Activated T-cell treated with anti-CD3 and anti-CD28 coated beads, Interleukin-2, amount 50 U/mL, for 48 hours (primary cell): ENCODE measurements around the gene DIAPH2.
"Not testable (repeated sequence)": the region's sequence is repeated elsewhere in the genome, so short reads cannot be mapped to it uniquely, and the experiment has no call there.

ENCODE experiments used
- DNase-seq, 2 experiments: peaks; one replicate each; pipeline ENCODE4 v3.0.0-alpha.2; 2020

The DIAPH2 gene

GRCh38 chrX:96834137-96834536, 149.5 kb downstream of the DIAPH2 start:
- DNase-seq, result no peak

GRCh38 chrX:96835660-96836289, 151.1 kb downstream of the DIAPH2 start:
- DNase-seq, result no peak

- no peak for DNase-seq
Measured at GRCh38 chrX:96837808-96838207, 153.2 kb downstream of the DIAPH2 start.

DNA sequence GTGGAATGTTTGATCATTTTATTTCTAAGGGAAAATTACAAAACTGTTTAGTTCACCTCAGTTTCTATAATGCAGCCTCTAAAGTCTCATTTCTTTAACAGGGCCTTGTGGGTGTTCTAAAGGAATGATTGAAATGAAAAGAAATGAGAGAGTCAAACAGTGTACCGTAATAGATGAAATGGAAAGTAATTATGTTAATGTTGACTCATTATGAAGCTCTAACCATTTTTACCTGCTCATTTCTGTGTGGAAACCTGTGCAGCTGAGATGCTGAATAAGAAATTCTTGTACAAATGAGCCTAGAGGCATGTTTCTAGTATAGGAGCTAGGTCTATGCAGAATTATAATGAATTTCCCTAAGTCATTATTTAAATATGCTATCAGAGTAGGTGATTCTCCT, 153.9 kb downstream of the DIAPH2 start:
- no peak for DNase-seq

DNA sequence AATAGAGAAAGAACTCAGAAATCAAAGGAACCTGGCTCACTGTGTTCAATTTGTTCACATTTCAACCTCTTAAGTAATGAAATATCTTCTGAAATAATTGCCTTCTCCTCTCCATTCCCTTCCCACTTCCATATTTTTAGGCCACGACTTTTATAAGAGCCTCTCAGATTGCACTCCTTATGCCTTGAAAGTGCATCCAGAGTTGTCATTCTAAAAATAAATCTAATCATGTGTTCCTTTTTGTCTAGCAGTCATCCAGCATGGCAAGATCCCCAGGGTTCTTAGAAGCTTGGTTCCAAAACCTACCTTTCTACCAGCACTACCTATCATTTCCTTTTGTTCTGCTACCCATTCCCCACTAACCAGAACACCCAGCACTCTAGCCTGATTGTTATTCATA, 156.7 kb downstream of the DIAPH2 start:
- no peak for DNase-seq

DNA sequence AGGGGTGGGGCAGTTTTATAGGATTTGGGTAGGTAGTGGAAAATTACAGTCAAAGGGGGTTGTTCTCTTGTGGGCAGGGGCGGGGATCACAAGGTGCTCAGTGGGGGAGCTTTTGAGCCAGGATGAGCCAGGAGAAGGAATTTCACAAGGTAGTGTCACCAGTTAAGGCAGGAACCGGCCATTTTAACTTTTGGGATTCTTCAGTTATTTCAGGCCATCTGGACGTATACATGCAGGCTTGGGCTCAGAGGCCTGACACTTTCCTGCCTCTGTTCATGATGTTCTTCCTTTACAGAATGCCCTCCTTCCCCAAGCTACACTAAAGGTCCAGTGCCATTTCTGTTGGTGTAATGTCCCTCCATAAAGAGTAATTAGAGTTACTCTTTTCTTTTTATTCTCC, 157.2 kb downstream of the DIAPH2 start:
- DNase-seq, result not testable (repeated sequence)

DNA sequence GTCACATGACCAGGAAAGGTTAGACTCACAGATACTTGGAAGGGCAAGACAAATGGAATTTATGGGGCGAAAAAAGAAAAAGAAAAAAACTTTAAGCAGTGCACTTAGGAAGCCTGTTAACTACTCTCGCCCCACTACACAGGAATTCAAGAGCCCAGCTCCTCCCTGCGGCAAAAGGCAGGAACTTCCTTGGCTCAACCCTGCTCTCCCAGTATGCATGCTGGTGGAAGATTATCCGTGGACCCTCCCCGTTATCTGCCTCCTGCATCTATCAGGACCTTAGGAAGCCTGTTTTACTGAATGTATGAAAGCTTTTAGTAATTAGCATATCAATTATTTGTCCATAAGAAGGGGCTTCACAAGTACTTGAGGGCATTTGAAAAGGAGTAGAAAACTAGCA, 158.9 kb downstream of the DIAPH2 start:
- DNase-seq, result no peak

GRCh38 chrX:96846841-96847240, 162.2 kb downstream of the DIAPH2 start:
- DNase-seq, result no peak

GRCh38 chrX:96859422-96859821, 174.8 kb downstream of the DIAPH2 start:
- DNase-seq, result not testable (repeated sequence)

- DNase-seq, result no peak
Measured at GRCh38 chrX:96861218-96861617, 176.6 kb downstream of the DIAPH2 start.

DNA sequence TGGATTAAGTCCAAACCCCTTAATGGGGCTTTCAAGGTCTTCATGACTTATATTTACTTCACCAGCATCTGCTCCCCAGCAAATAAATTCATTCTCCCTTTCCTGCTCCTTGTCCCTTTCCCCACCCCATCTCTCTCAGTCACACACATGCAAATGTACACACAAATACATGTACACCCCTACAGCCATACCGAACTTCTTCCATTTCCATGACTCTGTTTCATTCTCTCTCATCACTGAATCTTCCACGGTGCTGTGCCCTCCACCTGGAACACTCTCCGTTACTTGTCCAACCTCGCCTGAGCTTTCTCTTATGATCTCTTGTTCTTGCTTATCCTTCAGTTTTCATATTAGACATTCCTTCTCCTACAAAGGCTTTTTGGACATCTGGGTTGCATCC, 177.0 kb downstream of the DIAPH2 start:
- no peak for DNase-seq

GRCh38 chrX:96883608-96884007, 199.0 kb downstream of the DIAPH2 start, which contains the start of gene RPA4:
Gene RPA4, plus strand, starts transcription at chrX:96883908. Its CDS starts 403 bp downstream, at chrX:96884311.
- DNase-seq, result no peak

DNA sequence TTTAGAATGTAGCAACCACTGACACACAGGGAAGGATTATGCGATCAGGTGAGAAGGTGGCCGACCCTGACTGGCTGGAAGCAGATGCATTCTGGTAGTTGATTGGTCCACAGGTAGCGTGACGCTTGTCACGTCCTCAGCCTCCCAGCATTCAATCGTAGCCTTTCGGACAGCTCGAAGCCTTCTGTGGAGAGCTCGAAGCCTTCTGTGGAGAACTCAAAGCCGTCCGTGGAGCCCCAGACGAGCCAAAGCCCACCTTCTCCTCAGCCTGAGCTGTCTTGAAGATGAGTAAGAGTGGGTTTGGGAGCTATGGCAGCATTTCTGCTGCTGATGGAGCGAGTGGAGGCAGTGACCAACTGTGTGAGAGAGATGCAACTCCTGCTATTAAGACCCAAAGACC, 199.4 kb downstream of the DIAPH2 start:
- DNase-seq, result no peak

DNA sequence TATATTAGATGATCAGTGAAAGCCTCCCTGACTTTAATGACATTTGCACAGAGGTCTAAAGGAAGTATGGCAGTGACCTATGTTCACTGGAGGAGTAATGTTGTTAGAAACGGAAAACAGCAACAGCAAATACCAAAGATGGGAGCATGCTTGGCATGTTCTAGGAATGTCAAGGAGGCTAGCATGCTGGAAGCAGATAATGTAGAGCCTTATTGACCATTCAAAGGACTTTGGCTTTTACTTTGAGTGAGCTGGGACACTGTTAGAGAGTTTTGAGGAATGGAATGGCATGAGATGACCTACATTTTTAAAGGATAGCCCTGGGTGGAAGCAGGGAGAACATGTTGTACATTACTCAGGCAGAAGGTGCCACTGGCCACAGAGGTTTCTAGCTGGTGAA, 205.1 kb downstream of the DIAPH2 start:
- DNase-seq, result no peak

DNA sequence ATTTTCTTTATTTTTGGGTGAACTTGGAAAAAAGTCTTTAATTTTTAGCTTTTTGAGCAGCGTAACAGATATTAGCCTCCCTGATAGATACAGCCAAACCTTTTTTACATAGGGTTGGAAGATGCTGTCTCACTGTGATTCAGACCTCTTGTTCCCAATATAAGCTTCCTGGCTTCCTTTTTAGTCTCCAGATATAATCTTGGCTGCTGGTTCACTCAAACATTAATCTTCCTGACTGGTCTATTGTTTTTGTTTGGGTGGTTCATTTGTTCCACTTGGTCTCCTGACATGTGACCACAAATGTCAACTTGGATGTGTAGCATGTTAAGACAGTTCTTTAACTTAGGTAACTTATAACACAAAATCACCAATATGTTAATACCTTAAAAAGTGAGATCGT, 222.1 kb downstream of the DIAPH2 start:
- DNase-seq, result no peak

- no peak for DNase-seq
Measured at GRCh38 chrX:96907516-96908272, 223.1 kb downstream of the DIAPH2 start.

DNA sequence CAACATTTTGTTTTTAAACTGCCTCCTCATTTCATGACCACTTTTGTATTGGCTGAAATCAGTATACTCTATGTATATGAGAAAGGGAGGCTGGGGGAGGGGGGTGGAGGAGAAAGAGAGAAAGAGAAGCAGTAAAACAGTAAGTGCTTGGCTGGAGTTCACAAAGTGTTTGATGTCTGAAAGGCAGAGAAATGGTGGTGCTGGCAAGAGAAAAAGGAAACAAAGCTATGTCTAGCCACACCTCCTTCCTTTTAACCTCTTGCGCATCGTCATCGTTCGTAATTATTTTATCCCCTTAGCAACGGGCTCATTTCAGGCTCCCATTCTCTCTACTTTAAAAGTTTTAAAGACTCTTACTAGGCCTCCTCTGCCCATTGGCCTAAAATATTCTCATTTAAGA, 224.6 kb downstream of the DIAPH2 start:
- DNase-seq, result no peak

- no peak for DNase-seq
Measured at GRCh38 chrX:96918864-96919263, 234.2 kb downstream of the DIAPH2 start.

DNA sequence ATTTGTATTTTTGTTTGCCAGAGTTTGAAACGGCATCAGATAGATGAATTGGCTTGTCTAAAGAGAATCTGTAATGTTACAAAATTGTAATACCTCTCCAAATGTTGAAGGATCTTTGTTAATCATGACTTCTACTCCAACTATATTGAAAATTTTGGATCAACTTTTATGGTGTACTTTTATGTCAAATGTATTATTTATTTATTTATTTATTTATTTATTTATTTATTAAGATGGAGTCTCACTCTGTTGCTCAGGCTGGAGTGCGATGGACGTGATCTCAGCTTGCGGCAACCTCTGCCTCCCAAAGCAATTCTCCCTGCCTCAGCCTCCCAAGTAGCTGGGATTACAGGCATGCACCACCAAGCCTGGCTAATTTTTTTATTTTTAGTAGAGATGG, 235.0 kb downstream of the DIAPH2 start:
- DNase-seq, result no peak

DNA sequence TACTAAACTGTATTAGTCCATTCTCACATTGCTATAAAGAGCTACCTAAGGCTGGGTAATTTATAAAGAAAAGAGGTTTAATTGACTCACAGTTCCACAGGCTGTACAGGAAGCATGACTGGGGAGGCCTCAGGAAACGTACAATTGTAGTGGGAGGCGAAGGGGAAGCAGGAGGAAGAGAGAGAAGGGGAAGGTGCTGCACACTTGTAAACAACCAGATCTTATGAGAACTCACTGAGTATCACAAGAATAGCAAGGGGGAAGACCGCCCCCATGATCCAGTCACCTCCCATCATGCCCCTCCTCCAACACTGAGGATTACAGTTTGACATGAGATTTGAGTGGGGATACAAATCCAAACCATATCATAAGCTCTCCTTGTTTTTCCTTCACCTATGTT, 239.9 kb downstream of the DIAPH2 start:
- no peak for DNase-seq

- no peak for DNase-seq
Measured at GRCh38 chrX:96929036-96929435, 244.4 kb downstream of the DIAPH2 start.

DNA sequence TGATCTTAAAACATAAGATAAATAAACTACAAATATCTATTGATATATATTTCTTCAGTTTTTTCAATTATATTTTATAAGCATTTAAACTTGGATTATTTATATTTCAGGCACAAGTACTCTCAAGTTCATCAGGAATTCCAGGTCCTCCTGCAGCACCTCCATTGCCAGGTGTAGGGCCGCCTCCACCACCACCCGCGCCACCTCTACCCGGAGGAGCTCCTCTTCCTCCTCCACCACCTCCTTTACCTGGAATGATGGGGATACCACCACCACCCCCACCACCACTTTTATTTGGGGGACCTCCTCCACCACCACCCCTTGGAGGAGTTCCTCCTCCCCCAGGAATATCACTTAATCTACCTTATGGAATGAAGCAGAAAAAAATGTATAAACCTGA, 273.1 kb downstream of the DIAPH2 start:
- no peak for DNase-seq

- no peak for DNase-seq
Measured at GRCh38 chrX:96971812-96972211, 287.2 kb downstream of the DIAPH2 start.

DNA sequence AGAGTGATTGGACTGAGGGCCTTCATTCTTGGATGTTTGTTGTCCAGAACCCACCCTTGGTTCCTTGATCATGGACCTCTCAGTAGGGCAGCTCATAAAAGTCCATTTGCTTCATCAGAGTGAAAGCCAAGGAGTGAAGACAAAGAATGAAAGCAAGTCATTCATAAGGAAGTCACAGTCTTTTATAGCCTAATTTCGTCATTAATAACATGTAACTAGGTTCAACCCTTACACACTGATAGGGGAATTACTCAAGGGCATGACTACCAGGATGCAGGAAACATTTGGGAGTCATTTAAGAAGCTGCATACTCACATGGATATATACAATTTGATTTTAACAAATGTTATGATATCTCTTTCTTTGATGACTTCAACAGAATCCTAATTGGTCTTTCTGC, 294.3 kb downstream of the DIAPH2 start:
- no peak for DNase-seq

- DNase-seq, result no peak
Measured at GRCh38 chrX:96979766-96980165, 295.1 kb downstream of the DIAPH2 start.
